HG03196 (cell line): ENCODE results near the gene ENTHD1.
"Not testable (repeated sequence)": the region's sequence is repeated elsewhere in the genome, so short reads cannot be mapped to it uniquely, and the experiment has no call there.

Experiments
- ATAC-seq: cut with Tn5 transposase; IDR thresholded peaks from one replicate; pipeline ENCODE4 v1.9.1; 2021; ENCODE audit not compliant: unreplicated experiment

ENTHD1 gene

GRCh38 chr22:39735776-39736175 lies 157.8 kb downstream of the ENTHD1 start:
- ATAC-seq: no peak

- ATAC-seq: no peak
Observed at GRCh38 chr22:39734866-39735265, 158.7 kb downstream of the ENTHD1 start.

GRCh38 chr22:39734046-39734445 lies 159.5 kb downstream of the ENTHD1 start:
- not testable (repeated sequence) for ATAC-seq

- no peak for ATAC-seq
Observed at GRCh38 chr22:39733191-39733590, 160.4 kb downstream of the ENTHD1 start.

- no peak for ATAC-seq
Observed at GRCh38 chr22:39732625-39733024, 160.9 kb downstream of the ENTHD1 start.

GRCh38 chr22:39731881-39732555 lies 161.5 kb downstream of the ENTHD1 start:
- ATAC-seq: no peak

- ATAC-seq: no peak
Observed at GRCh38 chr22:39731481-39731880, 162.1 kb downstream of the ENTHD1 start.

- ATAC-seq: no peak
Observed at GRCh38 chr22:39729141-39729934, 164.2 kb downstream of the ENTHD1 start.

- no peak for ATAC-seq
Observed at GRCh38 chr22:39728236-39728860, 165.2 kb downstream of the ENTHD1 start.

GRCh38 chr22:39727541-39727940 lies 166.0 kb downstream of the ENTHD1 start:
- ATAC-seq: no peak

GRCh38 chr22:39725351-39726035 lies 168.1 kb downstream of the ENTHD1 start:
- ATAC-seq: no peak

GRCh38 chr22:39724857-39725256 lies 168.7 kb downstream of the ENTHD1 start:
- no peak for ATAC-seq

GRCh38 chr22:39724390-39724789 lies 169.2 kb downstream of the ENTHD1 start:
- no peak for ATAC-seq

GRCh38 chr22:39723899-39724351 lies 169.6 kb downstream of the ENTHD1 start:
- no peak for ATAC-seq

GRCh38 chr22:39723463-39723862 lies 170.1 kb downstream of the ENTHD1 start:
- no peak for ATAC-seq

- ATAC-seq: no peak
Observed at GRCh38 chr22:39722501-39722900, 171.1 kb downstream of the ENTHD1 start.

GRCh38 chr22:39722032-39722325 lies 171.6 kb downstream of the ENTHD1 start:
- no peak for ATAC-seq

- ATAC-seq: no peak
Observed at GRCh38 chr22:39721206-39722031, 172.1 kb downstream of the ENTHD1 start.

- no peak for ATAC-seq
Observed at GRCh38 chr22:39719559-39720450, 173.8 kb downstream of the ENTHD1 start.
